LNCAP (cell line): Measurements from ENCODE around the gene RBM20.

Experiments used
- CTCF ChIP-seq: fragments of 450-650 bp; IDR thresholded peaks from 2 replicates; pipeline ENCODE4 v1.5.1; 2017; ENCODE audit warnings: mild to moderate bottlenecking

RBM20 gene

GRCh38 chr10:110803239-110803749, 159.2 kb downstream of the RBM20 start:
- no peak for TF ChIP-seq CTCF

DNA sequence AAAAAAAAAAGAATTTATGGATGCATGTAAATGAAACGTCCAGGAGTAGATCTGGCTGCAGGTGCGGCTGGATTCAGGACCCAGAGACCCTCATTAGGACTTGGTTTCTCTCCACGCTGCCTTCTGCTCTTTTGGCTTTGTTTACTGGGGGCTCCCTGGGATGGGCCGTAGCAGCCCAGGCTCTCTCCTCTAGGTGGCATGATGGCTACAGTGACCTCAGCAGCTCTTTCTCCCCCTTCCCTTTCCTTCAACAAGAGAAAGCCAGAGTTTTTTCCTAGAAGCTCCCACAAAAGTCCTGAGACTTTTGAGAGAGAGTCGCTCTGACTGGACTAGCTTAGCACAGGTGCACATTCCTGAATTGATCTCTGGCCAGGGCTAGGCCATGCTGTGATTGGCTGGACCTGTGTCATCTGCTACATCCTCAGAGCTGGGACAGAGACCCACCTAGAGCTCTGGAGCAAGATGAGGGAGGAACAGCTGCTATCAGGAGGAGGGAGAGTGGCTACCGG, 159.7 kb downstream of the RBM20 start:
- no peak; the same call in 1 of the 2 replicates for TF ChIP-seq CTCF

DNA sequence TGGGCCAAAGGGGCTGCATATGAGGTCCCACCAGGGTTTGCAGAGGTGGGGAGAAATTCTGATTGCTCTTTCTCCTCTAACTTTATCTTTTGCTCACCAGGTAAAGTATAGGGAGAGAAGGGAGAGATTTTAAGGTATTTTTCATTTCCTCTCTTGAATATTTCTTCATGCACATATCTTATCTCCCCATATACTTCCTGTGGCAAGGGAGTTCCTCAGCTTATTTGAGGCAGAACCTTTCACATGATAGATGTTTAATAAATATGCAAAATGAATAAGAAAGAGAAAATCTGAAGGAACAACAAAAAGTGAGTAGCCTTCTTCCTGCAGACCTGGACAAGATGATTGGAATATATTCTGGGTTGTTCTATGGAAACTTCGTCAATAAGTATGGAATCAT, 160.2 kb downstream of the RBM20 start:
- no peak for TF ChIP-seq CTCF

GRCh38 chr10:110805292-110805691, 161.2 kb downstream of the RBM20 start:
- no peak for TF ChIP-seq CTCF

- TF ChIP-seq CTCF = no peak
Measured at GRCh38 chr10:110806335-110806734, 162.2 kb downstream of the RBM20 start.

- no peak for TF ChIP-seq CTCF
Measured at GRCh38 chr10:110808123-110808522, 164.0 kb downstream of the RBM20 start.

DNA sequence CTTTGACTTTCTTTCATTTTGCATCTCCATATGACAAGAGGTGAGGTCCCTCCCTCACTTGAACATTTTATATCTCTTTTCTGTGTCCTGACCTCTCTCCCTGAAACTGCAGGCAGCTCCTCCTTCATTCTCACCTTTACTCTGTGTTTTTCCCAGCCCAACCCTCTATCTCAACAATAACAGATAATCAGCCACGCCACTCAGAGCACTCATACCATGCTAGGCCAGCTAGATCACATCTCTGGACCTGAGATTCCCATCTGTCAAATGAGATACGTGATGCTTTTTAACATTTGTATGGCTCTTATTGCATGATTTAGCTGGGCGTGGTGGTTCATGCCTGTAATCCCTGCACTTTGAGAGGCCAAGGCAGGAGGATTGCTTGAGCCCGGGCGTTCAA, 164.5 kb downstream of the RBM20 start:
- TF ChIP-seq CTCF = no peak

- TF ChIP-seq CTCF = no peak
Measured at GRCh38 chr10:110810625-110811024, 166.5 kb downstream of the RBM20 start.
